ENCODE measurements around the gene SLC25A21. TPM values are rescaled to one million over a fixed set of nuclear protein-coding genes. Genes with fewer than 3 reads are reported as not detected.
"Not testable (repeated sequence)": the region's sequence is repeated elsewhere in the genome, so short reads cannot be mapped to it uniquely, and the experiment has no call there.

Gene SLC25A21
- total RNA-seq, 1 donor from 2014 or later: not detected

DNA sequence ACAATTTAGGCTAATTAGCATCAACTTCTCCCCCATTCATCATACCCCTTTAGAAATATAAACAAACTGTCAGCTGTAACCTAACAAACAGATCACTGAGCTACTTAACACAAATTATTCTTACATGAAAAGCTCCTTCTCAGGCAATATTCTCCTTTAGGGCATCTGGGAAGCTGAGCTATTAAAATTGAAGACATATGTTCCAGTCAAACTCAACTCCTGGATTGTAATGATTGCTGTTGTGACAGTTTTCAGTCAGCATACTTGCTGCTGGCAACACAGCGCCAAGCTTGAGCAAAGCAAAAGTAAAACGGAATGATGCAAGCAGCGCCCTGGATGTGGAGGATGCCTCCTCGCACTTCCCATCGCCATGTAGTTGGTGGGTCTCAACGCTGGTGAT is 82.4 kb downstream of the SLC25A21 start:
- intact Hi-C loops (cut with micrococcal nuclease): no loop called here

DNA sequence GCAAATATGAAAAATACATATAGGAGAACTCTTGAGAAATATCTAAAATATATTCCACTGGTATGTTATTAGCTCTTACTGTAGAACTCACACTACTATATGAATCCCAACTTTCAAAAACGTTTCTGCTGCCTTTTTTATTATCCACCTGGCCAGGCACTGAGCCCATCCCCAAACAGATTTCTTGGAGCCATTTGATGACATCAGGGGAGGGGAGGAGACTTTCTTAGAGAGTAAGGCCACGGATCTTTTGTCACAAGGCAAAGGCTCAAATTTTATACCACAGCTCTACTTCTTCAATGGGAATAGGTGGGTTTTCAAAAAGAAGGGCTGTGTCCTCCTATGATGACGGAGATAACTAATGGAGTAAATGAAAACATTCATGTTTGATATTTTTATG is 83.0 kb downstream of the SLC25A21 start:
- intact Hi-C loops (cut with micrococcal nuclease): no loop called here

DNA sequence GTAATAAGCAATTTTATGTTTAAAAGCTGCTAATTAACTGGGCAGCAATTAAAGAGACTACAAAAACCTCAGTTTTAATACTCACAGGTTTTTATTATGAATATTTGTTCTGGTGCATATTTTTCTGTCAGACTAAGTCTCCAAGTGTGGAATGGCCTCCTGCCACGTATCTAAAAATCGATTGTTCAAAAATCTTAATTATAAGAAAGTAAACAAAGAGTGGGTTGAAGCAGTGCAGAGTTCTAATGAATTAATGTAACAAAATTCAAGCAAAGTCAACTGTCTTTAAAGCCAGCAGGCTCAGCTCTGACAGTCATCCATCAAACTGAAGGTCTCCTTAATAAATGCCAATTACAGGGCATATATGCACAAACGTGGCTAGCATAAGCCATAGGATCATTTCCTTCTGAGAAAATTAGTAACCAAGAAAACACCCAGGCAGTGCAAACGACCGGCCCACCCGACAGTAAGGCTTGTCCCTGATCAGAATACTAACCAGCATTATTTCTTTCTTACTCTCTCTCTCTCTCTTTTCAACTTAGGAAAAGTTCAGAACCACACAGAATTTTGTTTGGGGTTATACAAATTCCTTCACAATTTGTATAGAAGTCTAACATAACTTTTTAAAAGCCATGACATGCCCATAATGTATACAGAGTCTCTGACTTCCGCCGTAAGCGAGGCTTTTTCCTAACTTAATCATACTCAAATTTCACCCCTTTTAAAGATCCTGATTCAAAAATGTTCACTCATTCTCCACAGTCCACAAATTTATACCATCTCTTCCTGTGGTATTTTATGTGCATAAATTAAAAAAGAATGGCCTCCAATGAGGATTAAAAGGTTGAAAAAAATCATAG is 83.8 kb downstream of the SLC25A21 start:
- intact Hi-C loops (cut with micrococcal nuclease): no loop called here

DNA sequence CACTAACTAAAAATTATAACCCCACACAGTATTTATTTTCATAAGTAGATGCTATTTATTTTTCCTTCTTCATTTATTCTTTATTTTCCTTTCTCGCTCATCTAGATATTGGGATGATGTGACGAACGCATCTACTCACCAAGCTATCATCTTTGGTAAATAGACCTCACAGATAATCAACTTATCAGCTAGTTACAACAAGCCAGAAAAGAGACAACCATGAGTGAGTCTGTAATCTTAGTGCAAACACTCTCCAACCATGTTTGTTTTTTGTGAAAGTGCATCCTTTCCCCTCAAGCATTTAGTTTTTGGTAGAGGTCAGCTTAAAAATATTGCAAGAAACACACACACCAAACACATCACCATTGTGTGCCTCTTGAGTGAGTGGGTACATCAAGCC is 84.9 kb downstream of the SLC25A21 start:
- intact Hi-C loops (cut with micrococcal nuclease): no loop called here

DNA sequence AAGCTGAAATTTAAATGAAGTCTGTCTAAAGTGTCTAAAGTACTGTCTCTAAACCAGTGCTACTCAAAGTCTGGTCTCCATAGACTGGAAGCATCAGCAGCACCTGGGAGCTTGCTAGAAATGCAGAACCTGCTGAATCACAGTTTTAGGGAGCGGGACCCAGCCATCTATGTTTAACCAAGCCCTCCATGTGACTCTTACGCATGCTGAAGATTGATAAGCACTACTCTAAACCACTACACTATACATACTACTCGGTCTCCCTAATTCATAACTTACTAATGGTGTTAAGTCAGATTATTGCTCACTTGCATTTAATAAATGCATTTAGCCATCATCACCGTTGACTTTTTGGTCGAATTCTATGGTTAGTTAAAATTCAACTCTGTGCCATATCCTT is 88.8 kb downstream of the SLC25A21 start:
- intact Hi-C loops (cut with micrococcal nuclease): no loop called here

DNA sequence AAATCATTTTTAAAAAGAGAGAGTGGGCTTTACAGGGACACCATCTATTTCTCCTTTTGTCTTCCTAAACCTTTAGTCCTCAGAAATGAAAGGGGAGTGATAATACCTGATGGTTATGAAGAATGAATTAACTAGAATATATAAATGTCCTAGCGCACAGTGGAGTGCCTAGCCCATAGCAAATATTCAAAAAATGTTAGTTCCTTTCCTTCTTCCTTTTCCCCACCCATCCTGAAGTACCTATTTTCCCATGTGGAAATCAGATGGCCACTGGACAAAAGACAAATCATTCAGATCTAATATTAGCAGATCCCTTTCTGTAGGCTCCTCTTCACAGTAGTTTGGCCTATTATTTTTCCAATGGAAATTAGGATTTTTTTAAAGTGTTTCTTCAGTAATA is 90.0 kb downstream of the SLC25A21 start:
- intact Hi-C loops (cut with micrococcal nuclease): no loop called here

DNA sequence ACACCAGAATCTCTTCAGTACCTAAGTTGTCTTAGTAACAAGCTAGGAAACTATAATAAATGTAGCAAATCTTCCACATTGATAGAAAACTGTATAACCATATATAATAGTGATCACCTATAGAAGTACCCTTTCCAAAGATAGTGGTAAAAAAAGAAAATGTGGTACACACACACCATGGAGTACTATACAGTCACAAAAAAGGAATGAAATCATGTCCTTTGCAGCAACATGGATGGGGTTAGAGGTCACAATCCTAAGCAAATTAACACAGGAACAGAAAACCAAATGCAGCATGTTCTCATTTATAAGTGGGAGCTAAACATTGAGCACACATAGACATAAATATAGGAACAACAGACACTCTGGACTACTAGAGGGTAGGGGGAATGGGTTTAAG is 90.5 kb downstream of the SLC25A21 start:
- intact Hi-C loops (cut with micrococcal nuclease): no loop called here

DNA sequence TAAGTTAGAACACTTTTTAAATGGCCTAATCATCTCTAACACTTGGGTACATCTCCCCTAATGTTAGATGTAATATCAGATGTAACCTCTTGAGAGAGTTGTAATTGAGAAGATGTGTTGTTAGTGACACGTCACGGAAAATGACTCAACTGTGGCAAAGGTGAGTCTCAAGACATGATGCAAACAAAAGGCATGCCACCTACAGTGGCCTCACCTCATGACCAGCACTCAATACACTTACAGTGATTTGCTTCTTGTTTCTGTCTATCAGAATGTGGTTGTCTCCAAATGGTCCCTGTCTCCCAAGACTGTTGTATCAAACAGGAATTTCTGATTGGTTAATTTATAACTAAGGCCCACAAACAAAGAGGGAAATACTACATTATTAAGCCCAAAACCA is 91.2 kb downstream of the SLC25A21 start:
- intact Hi-C loops (cut with micrococcal nuclease): no loop called here

DNA sequence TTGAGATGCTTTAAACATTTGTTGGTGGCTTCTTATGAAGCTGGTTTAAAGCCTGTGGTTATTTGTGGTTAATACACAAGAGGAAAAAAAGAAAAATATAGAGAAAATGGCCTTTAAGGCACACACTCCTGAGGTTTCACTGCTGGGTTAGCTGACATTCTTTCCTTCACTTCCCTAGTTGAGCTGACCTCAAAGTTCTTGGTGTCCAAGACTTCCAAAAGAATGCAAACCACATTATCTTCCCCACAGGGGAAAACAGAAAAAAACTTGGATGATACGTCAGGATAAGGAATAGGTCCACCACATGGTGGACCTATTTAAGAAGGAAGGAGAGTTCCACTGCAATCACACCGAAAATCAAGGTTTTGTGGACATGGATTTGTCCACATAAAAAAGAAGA is 94.3 kb downstream of the SLC25A21 start:
- intact Hi-C loops (cut with micrococcal nuclease): no loop called here

DNA sequence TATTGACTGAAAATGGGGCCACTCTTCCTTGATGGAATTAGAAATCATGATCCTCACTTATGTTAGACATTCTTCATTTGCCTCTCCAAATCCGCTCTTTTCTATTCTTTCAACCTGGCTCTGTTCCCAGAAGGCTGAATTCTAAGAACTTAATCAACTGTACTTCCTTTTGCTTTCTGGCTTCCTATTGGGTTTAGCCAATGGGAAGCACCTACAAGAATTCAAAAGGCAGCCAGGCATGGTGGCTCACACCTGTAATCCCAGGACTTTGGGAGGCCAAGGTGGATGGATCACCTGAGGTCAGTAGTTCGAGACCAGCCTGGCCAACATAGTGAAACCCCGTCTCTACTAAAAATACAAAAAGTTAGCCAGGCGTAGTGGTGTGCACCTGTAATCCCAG is 98.1 kb downstream of the SLC25A21 start:
- intact Hi-C loops (cut with micrococcal nuclease): not testable (repeated sequence)

DNA sequence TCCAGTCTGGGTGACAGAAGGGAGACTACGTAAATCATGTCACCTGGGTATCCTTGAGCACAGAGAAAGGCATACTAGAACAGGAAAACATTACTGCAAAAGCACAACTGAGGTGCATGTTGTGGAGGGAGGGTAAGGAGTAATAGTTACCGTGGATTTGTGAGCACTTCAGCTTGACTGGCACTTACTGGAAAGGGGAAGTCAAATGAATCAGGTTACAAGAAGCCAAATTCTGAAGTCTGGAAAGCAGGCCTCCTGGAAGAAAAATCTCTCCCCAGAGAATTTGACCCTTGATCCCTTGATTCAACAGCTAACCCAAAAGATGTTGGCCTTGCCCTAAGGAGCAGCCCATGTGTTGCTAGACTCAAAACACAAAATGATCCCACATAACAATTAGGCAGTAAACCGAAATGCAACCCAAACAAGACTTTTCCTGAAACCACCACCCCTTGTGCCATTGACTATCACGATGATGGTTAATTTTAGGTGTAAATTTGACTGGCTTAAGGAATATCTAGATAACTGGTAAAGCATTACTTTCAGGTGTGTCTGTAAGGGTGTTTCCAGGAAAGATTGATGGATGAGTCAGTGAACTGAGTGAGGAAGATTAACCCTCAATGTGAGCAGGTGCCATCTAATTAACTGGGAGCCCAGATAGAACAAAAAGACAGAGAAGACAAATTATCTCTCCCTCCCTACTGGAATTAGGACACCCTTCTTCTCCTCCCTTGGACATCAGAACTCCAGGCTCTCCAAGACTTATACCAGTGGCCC is 108.8 kb downstream of the SLC25A21 start:
- intact Hi-C loops (cut with micrococcal nuclease): no loop called here

DNA sequence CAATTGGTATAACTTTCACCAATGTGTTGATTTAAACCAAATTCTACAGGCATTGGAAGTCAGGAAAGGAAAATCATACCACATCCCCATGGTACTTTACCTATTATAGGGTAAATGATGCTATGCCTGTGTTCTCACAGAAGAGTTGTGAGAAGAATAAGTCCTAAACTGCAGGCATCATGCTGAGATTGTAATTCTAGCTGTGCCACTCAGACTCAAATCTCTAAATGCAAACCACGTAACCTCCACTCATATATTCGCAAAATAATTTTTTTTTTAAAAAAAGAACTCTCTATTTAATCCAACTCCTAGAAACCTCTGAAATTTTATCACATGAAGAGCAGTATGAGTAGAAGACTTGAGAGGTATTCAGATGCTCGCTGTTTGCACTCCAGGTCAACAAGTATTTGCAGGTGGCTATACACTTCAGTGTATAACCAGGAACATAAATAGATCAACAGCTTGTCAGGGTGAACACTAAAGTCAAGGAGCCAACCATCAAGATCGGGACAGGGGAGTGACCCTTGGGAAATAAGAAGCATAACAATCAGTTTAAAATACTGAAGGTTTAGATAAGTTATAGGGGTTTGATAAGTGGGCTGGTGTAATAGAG is 110.1 kb downstream of the SLC25A21 start:
- intact Hi-C loops (cut with micrococcal nuclease): no loop called here

DNA sequence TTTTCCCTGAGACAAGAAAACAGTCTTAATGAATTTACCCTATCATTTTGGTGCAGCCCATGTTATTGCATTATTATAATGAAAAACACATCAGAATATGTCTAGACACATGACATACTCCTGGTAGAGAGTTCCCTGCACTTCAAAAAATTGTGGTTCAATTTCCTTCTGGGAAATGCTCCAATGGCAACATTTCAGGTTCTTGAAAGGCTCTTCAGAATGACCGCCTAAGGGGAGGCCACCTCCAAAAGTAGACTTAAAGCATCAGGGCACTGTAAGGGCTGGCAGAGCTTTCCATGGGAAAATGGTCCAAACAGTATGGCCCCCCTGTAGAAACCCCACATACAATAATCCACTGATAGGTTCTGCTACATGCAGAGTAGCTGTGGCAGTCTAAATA is 110.7 kb downstream of the SLC25A21 start:
- intact Hi-C loops (cut with micrococcal nuclease): no loop called here

DNA sequence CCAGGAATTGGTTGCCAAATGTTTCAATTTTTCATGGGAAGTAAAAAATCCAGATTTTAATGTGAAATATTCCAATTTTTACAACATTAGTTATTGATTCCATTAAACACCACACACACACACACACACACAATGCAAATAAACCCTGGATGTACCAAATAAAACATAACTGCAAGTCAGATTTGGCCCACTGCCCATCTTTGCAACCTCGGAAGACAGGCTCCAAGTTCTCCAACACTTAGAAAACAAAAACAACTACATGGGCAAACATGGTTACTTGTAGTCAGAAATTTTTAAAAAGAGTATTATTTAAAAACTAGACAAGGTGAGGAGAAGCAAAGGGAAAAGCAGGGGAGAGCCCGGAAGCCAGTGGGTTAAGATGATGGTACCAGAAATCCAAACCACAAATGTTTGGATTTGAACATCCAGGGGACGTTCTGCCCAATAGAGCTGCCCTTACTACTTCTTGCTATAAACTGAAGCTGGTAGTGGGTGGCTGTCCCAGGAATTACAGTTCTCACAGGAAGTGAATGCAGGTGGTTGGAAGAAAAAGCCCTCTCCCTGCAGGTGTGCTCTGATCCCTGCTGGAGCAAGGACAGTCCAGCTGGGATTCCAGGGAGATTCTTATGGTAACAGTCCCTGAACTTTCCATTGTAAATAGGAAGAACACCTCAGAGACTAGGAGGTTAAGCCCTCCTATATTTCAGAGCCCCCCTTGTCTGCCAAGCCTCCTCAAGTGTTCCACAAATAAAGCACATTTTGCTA is 111.7 kb downstream of the SLC25A21 start:
- intact Hi-C loops (cut with micrococcal nuclease): no loop called here

DNA sequence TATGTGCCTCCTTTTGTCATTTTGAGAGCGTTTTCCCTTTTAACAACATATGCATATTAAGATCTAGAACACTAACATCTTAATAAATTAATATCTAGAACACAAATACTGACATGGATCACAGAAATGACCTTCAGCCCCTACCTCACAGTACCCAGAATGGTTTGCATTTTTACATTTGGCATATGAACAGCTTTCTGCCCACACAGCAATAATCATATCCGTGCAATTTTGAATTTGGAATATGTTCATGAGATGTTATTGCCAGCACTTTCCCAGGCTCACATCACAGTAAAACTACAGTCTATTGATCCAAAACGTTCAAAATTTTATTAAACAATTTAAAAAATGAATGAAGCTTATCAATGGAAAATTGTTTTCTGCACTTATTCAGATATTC is 114.6 kb downstream of the SLC25A21 start:
- intact Hi-C loops (cut with micrococcal nuclease): no loop called here

DNA sequence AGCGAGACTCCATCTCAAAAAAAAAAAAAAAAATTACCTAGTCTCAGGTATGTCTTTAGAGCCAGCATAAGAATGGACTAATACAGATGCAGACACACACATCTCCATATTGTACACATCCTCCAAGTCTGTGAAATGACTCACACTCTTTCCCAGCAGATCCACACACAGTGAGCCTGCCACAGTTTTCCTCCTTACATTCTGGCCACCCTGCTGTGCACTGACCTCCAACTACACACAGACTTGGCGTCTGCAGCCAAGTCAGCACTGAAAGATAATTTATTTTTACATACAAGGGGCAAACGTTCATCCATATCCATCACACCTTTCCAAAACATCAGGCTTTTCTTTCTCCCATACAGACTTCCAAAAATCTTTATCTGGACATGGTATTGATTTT is 115.9 kb downstream of the SLC25A21 start:
- intact Hi-C loops (cut with micrococcal nuclease): no loop called here

DNA sequence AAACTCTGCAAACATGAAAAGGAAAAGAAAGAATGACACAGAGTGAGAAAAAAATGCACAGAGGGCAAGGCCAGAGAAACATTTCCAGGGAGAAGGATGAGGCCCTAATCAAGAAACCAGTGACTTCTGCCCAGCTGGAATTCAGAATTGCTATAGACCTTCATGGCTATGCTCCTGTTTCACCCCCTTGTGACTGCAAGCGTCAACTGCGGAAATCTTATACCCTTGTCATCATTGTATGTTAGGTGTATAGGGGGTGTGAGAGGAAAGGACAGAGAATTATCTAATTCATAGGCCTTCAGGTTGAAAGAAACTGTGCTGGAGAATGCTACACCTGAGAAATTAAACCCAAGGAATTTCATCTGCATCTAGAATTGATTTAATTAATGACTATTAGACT is 117.5 kb downstream of the SLC25A21 start:
- intact Hi-C loops (cut with micrococcal nuclease): no loop called here

DNA sequence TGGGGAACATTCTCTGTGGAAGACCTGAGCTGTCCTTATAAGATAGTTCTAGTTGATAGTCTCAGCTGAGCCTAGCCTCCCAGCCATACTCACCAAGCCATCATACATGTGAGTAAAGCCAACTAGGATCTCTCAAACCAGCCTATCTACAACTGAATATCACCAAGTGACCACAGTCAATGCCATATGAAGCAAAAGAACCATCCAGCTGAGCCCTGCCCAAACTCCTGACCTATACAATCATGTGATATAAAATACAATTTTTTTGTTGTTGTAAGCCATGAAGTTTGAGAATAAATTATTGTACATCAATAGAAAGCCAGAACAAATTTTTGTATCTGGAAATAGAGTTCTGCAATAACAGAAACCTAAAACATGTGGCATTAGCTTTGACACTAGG is 118.3 kb downstream of the SLC25A21 start:
- intact Hi-C loops (cut with micrococcal nuclease): no loop called here

DNA sequence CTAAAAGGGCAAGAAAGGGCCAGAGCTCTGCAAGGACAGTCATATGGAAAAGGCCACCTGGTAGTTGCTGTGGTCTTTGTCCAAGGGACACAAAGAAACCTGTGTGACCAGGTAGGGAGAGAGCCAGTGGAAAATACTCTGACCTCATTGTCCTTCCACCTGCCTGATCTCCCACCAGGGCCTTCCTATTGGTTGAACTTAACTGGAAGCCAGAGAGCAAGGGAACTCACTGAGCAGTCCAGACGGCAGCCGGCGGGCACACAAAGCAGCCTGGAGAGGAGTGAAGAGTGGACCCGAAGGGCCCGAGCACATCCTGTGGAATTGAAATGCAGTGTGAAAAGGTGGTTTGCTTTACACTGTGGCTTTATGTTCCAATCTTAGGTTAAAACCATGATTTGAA is 120.7 kb downstream of the SLC25A21 start:
- intact Hi-C loops (cut with micrococcal nuclease): no loop called here

DNA sequence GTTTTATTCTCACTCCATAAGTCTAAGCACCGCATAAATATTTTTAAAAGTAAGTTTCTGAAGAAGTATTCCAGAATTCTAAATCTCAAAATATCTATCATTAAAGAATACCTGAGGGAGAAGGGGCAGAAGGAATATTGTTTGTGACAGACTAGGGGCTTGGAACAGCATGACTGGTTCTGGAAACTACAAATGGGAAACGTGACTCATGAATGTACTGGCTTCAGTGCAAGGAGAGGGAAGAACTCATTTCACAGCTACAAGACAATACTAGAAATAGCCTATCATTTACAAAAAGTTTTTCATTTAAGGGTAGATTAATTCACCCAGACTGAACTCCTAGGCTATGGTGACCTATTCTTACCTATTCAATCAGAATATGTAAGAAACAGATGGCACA is 121.3 kb downstream of the SLC25A21 start:
- intact Hi-C loops (cut with micrococcal nuclease): no loop called here

DNA sequence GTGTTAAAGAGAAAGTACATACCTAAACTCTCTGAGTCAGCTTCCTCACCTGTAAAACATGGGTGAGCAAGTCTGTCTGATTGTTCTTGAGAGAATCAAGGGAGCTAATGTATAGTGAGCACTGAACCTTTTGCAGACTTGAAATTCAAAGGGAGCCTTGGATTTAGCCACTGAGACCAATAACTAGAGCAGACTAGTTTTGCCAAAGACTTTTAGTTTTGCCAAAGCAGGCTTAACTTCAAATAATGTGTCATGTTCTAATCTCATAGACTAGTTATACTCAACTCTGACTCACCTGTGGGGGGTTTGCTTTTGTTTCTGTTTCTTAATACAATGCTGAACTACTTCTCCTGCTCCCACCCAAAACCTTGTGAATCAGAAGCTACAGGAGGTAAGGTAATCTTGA is 123.7 kb downstream of the SLC25A21 start:
- intact Hi-C loops (cut with micrococcal nuclease): no loop called here

DNA sequence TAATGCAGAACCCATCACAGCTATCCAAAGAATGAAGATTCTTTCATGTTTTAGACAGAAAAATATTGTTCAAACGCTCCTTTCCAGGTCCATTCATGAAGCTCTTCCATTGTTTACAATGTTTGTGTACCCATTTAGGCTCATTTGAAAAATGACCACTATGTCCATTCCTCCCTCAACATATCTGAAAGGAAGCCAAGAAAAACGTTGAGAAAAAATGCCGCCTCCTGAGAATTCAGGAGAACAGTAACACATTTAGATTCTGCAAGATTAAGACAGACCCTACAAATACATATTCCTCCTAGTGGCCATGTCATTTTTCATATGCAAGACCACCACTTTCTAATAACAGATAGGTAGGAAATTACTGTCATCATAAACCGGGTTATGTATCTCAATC is 124.4 kb downstream of the SLC25A21 start:
- intact Hi-C loops (cut with micrococcal nuclease): no loop called here
